NOMO-1 treated with DMSO at 0.1 percent for 48 hours (cell line): Measurements from ENCODE around the gene TRIM26.
"Not testable (repeated sequence)": the region's sequence is repeated elsewhere in the genome, so short reads cannot be mapped to it uniquely, and the experiment has no call there.

Experiments used
- DNase-seq: peaks from one replicate; lab custom pipeline; 2025; ENCODE audit not compliant: unreplicated experiment; lab: John Stamatoyannopoulos, UW

The TRIM26 gene

GRCh38 chr6:30171677-30172471 lies 41.3 kb downstream of the TRIM26 start:
- no peak for DNase-seq

DNA sequence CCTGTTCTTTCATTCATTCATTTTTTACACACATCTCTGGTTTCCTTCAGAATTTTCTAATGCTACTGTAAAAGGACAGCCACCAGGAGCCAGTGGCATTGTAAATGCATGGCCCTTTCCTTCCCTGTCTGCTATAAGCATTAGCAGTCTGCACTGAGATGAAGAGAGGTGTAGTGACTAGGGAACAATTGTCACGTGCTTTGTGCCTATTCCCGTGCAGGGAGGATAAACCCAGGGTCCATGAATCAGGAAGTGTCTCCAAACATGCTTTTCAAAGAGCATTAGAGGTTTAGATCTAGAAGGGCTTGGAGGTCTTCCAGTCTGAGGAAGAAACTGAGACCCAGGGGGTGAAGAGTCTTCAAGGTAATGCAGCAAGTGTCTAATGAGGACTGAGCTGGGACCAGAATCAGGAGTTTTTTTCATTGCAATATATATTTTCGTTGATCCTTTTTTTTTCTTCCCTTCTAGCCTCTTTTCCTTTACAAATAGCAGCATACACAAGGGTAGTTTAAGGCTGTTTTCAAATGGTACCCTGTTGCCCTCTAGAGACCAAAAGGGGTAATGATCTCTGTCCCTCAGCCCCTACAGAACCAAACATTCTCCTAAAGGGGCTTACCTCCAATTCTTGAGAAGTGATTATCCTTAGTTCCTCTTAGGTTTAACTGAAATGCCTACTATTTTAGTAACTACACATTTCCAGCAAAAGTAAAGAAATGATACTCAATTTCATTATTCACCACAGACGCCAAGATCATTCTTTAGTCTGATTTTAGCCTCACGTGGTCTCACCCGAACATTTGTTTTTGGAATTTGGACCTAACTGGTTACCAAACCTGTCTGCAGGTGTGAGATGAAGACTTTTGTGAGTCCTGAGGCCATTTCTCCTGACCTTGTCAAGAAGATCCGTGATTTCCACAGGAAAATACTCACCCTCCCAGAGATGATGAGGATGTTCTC lies 43.3 kb downstream of the TRIM26 start:
- peak; percentile 47 for DNase-seq

- no peak for DNase-seq
These were observed 44.5 kb downstream of the TRIM26 start for GRCh38 chr6:30168741-30169140.

- DNase-seq, result no peak
These were observed 46.1 kb downstream of the TRIM26 start for GRCh38 chr6:30167101-30167500.

GRCh38 chr6:30165238-30165637 lies 48.0 kb downstream of the TRIM26 start:
- DNase-seq, result not testable (repeated sequence)

DNA sequence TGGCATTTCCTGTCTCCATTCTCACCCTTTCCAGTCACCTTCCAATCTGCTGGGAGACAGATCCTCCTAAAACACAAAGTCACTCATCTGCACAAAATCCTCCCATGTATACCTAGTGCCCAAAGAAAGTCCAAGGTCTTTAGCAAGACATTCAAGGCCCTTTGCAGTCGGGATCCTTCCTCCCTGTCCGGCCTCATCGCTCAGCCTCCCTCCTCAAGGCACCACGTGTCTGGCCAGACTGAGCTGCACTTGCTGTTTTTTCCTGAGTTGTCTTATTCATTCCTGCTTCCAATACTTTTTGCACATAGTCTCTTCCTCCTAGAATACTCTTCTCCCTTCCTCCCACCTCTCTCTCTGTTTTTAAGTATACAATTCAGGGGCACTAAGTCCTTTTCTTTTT lies 48.5 kb downstream of the TRIM26 start:
- no peak for DNase-seq

DNA sequence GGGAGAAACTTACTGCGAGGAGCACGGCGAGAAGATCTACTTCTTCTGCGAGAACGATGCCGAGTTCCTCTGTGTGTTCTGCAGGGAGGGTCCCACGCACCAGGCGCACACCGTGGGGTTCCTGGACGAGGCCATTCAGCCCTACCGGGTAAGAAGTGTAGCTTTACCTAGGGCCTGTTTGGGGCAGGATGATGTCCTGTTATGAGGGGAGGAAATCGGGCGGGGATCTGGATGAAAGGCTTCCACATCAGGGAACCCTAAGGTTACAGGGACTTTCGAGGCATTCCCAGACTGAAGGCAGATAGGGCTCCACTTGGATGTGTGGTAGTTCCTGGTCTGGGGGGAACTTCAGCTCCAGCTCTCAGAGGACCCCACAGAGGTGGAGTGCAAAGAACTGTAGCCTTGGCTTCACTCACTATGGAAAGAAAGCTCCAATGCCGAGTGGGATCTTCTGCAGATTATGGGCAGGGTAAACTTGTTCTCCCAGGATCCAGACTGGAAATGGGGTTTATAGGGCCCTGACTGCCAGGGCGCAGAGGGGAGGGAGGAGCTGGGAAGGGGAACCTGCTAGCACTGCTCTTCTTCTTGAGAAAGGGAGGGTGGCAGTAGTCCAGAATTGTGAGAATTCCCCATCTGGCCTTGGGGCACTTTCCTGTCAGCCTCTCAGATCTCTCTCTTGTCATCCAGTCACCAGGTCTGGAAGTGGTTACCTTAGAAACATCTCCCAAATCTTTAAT lies 49.1 kb downstream of the TRIM26 start:
- DNase-seq, result no peak

- no peak for DNase-seq
These were observed 49.9 kb downstream of the TRIM26 start, which contains the start of gene TRIM15 for GRCh38 chr6:30163090-30163917. TSS of gene TRIM15 (plus strand) at chr6:30163546. CDS start at chr6:30163685, 139 bp downstream.

DNA sequence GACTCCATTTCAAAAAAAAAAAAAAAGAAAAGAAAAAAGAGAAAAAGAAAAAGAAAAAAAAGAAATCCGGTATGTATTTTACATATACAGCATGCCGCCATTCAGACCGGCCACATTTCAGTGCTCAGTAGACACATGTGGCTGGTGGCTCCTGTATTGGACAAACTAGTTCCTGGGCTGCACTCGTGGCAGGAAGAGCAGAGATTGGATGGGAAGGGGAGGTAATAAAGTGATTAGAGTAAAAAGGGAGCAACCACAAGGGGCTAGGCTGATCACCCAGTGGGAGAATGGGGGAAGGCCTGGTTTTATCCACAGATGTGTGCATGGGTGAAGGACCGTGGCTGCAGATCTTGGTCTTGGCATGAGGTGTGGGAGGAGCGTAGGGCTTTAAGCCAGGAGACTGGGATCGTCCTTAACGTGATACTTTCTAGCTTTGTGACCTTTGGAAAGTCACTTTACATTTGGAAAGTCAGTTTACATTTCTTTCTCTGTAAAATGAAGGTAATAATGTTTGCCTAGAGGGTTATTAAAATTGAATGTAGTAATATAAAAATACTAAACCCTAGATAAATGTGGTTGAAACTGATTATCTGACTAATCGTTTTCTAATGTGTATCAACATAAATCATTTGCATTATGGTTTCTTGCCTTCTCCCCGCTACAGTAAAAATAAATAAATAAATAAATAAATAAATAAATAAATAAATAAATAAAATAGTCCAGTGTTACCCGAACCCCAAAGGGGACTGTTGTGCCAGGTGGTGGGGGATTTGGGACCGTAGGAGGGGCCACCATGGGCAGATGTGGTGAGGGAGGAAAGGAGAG lies 50.7 kb downstream of the TRIM26 start:
- DNase-seq, result no peak

DNA sequence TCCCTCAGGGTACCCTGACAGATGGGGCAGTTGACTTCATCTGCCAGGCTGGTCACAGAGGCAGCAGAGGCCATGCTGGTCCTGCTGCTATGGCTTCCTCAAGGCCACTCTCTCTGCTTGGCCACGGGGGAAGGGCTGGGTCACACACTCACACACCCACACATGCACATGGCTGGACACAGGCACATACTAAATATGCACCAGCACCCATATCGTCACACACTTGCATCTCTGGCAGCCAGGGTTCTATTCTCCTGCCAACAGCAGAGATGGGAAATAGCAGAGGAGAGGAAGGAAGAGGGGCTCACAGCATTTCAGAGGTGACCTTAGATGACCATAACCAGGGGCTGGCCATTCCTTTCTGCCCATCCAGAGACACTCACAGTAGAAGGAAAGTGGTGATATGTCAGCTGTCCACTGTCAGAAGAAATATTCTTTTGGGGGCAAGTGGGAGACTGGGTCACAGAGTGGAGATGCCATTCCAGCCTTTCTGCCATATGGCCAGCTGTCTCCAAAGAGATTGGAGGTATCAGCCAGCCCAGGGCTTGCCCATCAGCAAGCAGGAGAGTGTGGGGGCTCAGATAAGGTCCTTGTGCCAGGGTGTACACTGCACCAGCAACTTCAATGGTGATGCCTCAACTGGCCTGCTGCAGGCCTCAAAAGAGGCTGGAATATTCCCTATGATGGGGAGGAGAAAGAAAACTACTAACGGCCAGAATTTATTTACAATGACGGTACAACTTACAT lies 52.2 kb downstream of the TRIM26 start, which contains the start of gene TRIM10:
TSS of gene TRIM10 (minus strand) at position 427 of the 747 bp plus-strand sequence. CDS start at position 74, 353 bp downstream.
- DNase-seq, result no peak

DNA sequence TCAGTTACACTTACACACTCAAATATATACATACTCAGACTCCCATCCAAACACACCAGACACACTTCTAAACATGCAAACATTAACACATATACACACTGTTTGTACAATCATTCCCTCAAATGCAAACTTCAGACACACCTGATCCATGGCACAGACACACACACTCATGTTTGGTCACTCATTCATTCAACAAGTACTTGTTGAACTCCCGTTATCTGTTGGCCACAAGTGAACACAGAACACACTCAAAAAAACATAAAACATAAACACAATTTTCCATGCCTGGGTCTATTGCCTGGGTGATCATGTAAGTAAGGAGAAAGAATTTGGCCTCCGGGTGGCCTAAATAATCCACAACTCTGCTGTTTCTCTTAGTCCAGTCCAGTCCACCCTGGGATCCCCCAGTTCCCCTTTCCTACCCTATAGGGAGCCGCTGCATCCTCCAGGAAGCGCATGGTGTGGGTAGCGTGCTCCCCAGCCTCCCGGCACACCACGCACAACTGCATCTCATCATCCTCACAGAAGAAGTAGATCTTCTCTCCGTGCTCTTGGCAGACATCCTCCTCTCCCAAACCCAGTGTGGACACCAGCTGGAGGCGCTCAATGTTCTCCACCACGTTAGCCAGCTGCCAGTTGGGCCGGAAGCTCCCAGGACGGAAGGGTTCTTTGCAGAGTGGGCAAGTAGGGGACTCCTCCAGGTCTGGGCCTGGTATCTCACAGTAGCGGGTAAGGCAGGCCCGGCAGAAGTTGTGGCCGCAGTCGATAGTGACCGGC lies 53.0 kb downstream of the TRIM26 start:
- DNase-seq, result no peak

DNA sequence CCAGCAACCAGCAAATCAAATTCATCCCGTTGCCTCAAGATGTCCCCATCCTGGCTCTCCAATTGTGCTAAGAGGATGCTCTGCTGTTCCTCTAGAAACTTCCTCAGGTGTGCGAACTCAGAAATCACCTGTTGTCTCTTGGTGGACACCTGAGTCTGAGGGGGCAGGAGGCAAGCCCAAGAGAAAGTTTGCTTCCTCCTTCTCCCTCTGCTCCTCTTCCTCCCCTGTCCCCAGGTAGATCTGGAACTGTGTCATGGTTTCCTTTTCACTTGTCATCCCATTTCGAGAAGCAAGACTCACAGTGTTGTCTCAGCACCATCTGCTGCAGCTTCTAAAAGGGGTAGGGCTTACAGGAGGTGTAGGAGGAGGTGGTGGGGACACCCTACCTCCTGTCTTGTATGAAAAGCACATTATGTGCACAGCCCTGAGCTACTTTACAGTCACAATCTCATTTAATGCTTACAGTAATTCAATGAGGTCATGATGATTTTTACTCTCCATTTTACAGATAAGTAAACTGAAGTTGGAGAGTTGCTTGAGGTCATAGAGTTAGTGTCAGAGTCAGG lies 54.6 kb downstream of the TRIM26 start:
- DNase-seq, result no peak

- no peak for DNase-seq
These were observed 55.2 kb downstream of the TRIM26 start for GRCh38 chr6:30157999-30158398.

DNA sequence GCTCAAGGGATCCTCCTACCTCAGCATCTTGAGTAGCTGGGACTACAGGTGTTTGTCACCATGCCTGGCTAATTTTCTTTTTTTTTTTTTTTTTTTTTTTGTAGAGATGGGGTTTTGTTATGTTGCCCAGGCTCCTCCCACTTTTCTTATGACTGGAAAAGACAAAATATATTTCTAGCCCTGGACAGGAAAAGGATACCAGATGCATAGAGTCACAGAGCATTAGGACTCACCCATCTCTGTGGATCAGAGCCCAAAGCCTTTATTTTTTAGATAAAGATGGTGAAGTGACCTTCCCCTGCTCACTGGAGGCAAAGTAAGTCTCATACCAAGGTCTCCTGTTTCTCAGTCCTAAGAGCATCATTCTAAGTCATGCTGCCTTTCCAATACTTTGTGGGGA lies 55.6 kb downstream of the TRIM26 start:
- no peak for DNase-seq

DNA sequence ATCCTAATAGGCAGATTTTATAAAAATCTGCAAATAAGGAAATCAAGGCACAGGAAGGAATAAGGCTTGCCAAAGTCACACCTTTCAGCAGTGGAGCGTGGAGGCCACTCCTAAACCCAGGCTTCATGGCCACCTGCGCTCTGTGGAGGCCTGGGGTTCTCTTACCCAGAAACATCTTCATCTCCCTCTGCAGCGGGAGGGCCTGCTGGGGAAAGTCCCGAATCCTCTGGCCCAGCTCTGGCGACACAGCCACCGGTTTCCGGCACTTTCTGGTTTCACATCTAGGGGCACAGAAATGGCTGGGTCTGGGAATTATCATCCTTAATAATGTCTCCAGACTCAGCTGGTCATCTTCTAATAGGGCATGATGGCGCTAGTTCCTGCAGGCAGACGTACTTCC lies 56.4 kb downstream of the TRIM26 start:
- no peak for DNase-seq

DNA sequence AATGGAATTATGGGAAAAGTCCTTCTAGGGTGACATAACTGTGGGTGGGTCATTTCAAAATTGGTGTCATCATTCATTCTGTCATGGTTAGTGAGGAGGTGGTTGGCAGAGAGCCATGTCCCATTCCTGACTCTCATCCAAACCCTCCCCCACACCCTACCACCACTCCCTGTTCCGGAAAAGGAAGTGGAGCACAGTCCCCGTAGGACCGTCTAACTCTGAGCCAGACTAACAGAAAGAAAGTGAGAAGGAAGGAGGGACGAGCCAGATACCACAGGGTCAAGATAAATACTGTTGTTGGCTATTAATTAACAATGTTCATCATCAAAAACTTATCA lies 57.0 kb downstream of the TRIM26 start:
- no peak for DNase-seq

- DNase-seq, result no peak
These were observed 57.5 kb downstream of the TRIM26 start for GRCh38 chr6:30155520-30156261.
